Islet precursor cell (in vitro differentiated cells): ENCODE measurements around the gene JMJD6.
"Not testable (repeated sequence)": the region's sequence is repeated elsewhere in the genome, so short reads cannot be mapped to it uniquely, and the experiment has no call there.

Source experiments
- DNase-seq: peaks from one replicate; pipeline ENCODE4 v3.0.0-alpha.2; 2018

The JMJD6 gene

GRCh38 chr17:76726231-76726775, at the start of gene JMJD6:
TSS of gene JMJD6 (minus strand) at chr17:76726606. CDS start at chr17:76726475, 131 bp downstream.
- peak; percentile 99 for DNase-seq

- no peak for DNase-seq
Measured at GRCh38 chr17:76775021-76775600, 48.7 kb upstream of the JMJD6 start.

- DNase-seq, result peak; percentile 98
Measured at GRCh38 chr17:76772842-76773525, 46.6 kb upstream of the JMJD6 start.

- DNase-seq, result no peak
Measured at GRCh38 chr17:76758570-76758969, 32.2 kb upstream of the JMJD6 start.

- DNase-seq, result no peak
Measured at GRCh38 chr17:76757256-76757655, 30.9 kb upstream of the JMJD6 start.

- no peak for DNase-seq
Measured at GRCh38 chr17:76755285-76755684, 28.9 kb upstream of the JMJD6 start.

- DNase-seq, result no peak
Measured at GRCh38 chr17:76753061-76753961, 26.9 kb upstream of the JMJD6 start.

GRCh38 chr17:76752006-76752405, 25.6 kb upstream of the JMJD6 start:
- no peak for DNase-seq

- no peak for DNase-seq
Measured at GRCh38 chr17:76751416-76751993, 25.1 kb upstream of the JMJD6 start.

- DNase-seq, result no peak
Measured at GRCh38 chr17:76748657-76749056, 22.3 kb upstream of the JMJD6 start.

GRCh38 chr17:76747716-76748363, 21.4 kb upstream of the JMJD6 start:
- DNase-seq, result no peak

GRCh38 chr17:76745785-76746184, 19.4 kb upstream of the JMJD6 start:
- not testable (repeated sequence) for DNase-seq

- DNase-seq, result no peak
Measured at GRCh38 chr17:76744747-76745146, 18.3 kb upstream of the JMJD6 start.

GRCh38 chr17:76742958-76743357, 16.6 kb upstream of the JMJD6 start:
- DNase-seq, result no peak

- no peak for DNase-seq
Measured at GRCh38 chr17:76740329-76741118, 14.1 kb upstream of the JMJD6 start.

- not testable (repeated sequence) for DNase-seq
Measured at GRCh38 chr17:76739568-76740115, 13.2 kb upstream of the JMJD6 start.

- no peak for DNase-seq
Measured at GRCh38 chr17:76738468-76738850, 12.1 kb upstream of the JMJD6 start.

GRCh38 chr17:76737676-76738467, 11.5 kb upstream of the JMJD6 start, which contains the start of gene MFSD11:
TSS of gene MFSD11 (plus strand) at chr17:76738119. CDS start at chr17:76738353, 234 bp downstream.
- DNase-seq, result peak; percentile 99

GRCh38 chr17:76737082-76737675, 10.8 kb upstream of the JMJD6 start, which contains the start of gene SRSF2:
TSS of gene SRSF2 (minus strand) at chr17:76737331. CDS start at chr17:76737160, 171 bp downstream.
- peak; percentile 99 for DNase-seq
